Vagina (tissue), 2 donors: Measurements from ENCODE around the gene RAC2.

Experiments
- CTCF ChIP-seq, 3 experiments: fragments of 450-650 bp in 2 of 3; fragments of 200-600 bp in 1 of 3; sonication (generic) in 1 of 3; IDR thresholded peaks; one replicate each; pipeline ENCODE4 v1.5.1; 2017 to 2019; ENCODE audit warnings: antibody characterized with exemption in 3 of 3, mild to moderate bottlenecking in 2 of 3, moderate library complexity in 2 of 3
- POLR2A ChIP-seq, 2 donors: fragments of 450-650 bp; IDR thresholded peaks; one replicate each; pipeline ENCODE4 v1.6.1; 2017; ENCODE audit warnings: antibody characterized with exemption in 2 of 2, mild to moderate bottlenecking in 2 of 2, moderate library complexity in 2 of 2

GRCh38 chr22:37175414-37176281 lies 68.4 kb downstream of the RAC2 start:
- no peak for TF ChIP-seq POLR2A (IDR thresholded peaks at IDR 0.05)
- no peak for TF ChIP-seq CTCF (IDR thresholded peaks at IDR 0.05)
